ENCODE measurements around the gene REEP6. TPM values are rescaled to one million over a fixed set of nuclear protein-coding genes. Genes with fewer than 3 reads are reported as not detected.

Gene REEP6
- total RNA-seq, 3 donors from 2014 or later (not counting 1 experiment from before 2014, with no cell fraction given) = 3.9 to 5.0 (median 4.3) TPM

DNA sequence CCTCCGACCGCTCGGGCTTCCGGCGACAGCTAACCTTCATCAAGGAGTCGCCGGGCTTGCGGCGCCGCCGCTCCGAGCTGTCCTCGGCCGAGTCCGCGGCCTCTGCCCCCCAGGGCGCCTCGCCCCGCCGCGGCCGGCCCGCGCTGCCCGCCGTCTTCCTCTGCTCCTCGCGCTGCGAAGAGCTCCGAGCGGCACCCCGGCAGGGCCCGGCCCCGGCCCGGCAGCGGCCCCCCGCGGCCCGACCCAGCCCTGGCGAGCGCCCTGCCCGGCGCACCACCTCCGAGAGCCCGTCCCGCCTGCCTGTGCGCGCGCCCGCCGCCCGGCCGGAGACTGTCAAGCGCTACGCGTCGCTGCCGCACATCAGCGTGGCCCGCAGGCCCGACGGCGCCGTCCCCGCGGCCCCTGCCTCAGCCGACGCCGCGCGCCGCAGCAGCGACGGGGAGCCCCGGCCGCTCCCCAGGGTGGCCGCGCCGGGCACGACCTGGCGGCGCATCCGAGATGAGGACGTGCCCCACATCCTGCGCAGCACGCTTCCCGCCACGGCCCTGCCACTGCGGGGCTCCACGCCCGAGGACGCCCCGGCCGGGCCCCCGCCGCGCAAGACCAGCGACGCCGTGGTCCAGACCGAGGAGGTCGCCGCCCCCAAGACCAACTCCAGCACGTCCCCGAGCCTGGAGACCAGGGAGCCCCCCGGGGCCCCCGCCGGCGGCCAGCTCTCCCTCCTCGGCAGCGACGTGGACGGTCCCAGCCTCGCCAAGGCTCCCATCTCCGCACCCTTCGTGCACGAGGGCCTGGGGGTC lies 21.5 kb upstream of the REEP6 start:
- H3K27ac Mint-ChIP-seq = peak overlapping the region in 1 of 2 donors; percentile 63
- WGBS (ENCODE audit: insufficient coverage) = 1% methylated on average over 117 of the region's 117 CpGs
- Histone ChIP-seq H3K4me1 (ENCODE audit: control insufficient read depth, insufficient read depth, low read length) (peaks cover 64% of the 10 kb centered on the region), H3K27ac (ENCODE audit: low read length) (no peak overlapping the region), H3K4me3 (ENCODE audit: low read length) (peak overlapping the region; percentile 16), H3K27me3 (ENCODE audit: control insufficient read depth, insufficient read depth, low read length) (peaks cover 27% of the 10 kb centered on the region), H3K36me3 (ENCODE audit: control insufficient read depth, insufficient read depth, low read length) (no peaks in the 10 kb centered on the region), H3K9me3 (ENCODE audit: control insufficient read depth, insufficient read depth, low read length) (no peaks in the 10 kb centered on the region)
- peaks cover 0 to 18% of the 10 kb centered on the region in 2 donors for H3K4me1 Mint-ChIP-seq
- H3K9me3 Mint-ChIP-seq = no peaks in the 10 kb centered on the region
- TF ChIP-seq, protein P1, sequence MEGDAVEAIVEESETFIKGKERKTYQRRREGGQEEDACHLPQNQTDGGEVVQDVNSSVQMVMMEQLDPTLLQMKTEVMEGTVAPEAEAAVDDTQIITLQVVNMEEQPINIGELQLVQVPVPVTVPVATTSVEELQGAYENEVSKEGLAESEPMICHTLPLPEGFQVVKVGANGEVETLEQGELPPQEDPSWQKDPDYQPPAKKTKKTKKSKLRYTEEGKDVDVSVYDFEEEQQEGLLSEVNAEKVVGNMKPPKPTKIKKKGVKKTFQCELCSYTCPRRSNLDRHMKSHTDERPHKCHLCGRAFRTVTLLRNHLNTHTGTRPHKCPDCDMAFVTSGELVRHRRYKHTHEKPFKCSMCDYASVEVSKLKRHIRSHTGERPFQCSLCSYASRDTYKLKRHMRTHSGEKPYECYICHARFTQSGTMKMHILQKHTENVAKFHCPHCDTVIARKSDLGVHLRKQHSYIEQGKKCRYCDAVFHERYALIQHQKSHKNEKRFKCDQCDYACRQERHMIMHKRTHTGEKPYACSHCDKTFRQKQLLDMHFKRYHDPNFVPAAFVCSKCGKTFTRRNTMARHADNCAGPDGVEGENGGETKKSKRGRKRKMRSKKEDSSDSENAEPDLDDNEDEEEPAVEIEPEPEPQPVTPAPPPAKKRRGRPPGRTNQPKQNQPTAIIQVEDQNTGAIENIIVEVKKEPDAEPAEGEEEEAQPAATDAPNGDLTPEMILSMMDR (IDR thresholded peaks at IDR 0.05) = no peak
- intact Hi-C loops (cut with micrococcal nuclease) = no loop called here
- ATAC-seq (peak; percentile 38 to 57 (median 40)), DNase-seq (peak in 1 of 2 donors; percentile 63)
- no peaks in the 10 kb centered on the region for H3K36me3 Mint-ChIP-seq
- no peak overlapping the region for H3K4me3 Mint-ChIP-seq
- H3K27me3 Mint-ChIP-seq (ENCODE audit: low read depth in 2 of 2) = peaks cover 0 to 5% of the 10 kb centered on the region in 2 donors

DNA sequence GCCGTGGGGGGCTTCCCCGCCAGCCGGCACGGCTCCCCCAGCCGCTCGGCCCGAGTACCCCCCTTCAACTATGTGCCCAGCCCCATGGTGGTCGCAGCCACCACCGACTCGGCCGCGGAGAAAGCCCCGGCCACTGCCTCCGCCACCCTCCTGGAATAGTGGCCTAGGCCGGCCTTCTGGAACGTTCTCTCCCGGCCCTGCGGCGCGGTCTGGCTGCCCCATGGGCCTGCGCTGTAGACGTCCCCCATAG lies 21.0 kb upstream of the REEP6 start:
- Mint-ChIP-seq H3K4me3 (peak overlapping the region; percentile 87), H3K36me3 (no peaks in the 10 kb centered on the region), H3K4me1 (peaks cover 0 to 18% of the 10 kb centered on the region in 2 donors), H3K27ac (peak overlapping the region in 1 of 2 donors; percentile 63), H3K9me3 (no peaks in the 10 kb centered on the region), H3K27me3 (ENCODE audit: low read depth in 2 of 2) (peaks cover 0 to 5% of the 10 kb centered on the region in 2 donors)
- peaks cover 26% of the 10 kb centered on the region for H3K27me3 ChIP-seq (ENCODE audit: control insufficient read depth, insufficient read depth, low read length)
- no peak overlapping the region for H3K27ac ChIP-seq (ENCODE audit: low read length)
- no peaks in the 10 kb centered on the region for H3K36me3 ChIP-seq (ENCODE audit: control insufficient read depth, insufficient read depth, low read length)
- no peaks in the 10 kb centered on the region for H3K9me3 ChIP-seq (ENCODE audit: control insufficient read depth, insufficient read depth, low read length)
- peaks cover 63% of the 10 kb centered on the region for H3K4me1 ChIP-seq (ENCODE audit: control insufficient read depth, insufficient read depth, low read length)
- ATAC-seq = no peak
- H3K4me3 ChIP-seq (ENCODE audit: low read length) = peak overlapping the region; percentile 16
- no peak for DNase-seq
- 9% methylated on average over 22 of the region's 22 CpGs for WGBS (ENCODE audit: insufficient coverage)
- TF ChIP-seq, protein P1 (IDR thresholded peaks at IDR 0.05) = no peak
- intact Hi-C loops (cut with micrococcal nuclease) = no loop called here

DNA sequence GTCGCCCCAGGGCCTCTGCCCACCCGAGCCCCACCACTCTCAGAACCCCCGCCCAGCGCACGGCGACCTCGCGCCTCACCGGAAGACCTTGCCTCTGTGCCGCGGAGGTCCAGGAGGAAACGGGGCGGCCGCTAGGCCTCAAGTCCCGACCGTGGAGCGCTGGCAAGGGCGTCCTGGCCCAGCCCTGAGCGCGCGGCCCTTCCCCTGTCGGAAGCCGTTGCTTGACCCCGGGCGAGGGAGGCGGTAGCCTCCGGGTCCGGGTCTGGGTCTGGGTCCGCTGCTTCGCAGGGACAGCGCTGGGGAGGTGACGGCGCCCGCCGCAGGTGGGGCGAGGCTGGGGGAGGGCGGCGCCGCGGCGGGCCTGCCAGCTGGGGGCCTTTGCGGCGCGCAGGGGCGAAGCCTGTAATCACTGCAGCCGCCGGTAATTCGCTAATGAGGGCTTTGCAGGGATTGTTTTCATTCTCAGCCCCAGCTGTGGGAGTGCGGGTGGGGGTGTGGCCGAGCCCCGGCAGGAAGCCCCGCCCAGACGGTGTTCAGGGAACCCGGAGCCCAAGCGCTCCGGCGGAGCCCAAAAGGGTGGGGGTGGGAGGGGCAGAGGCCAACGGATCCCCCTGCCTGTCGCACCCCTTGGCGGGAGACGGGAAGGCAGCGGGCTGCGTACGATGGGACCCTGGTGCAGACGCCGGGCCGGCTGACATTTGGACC lies 20.5 kb upstream of the REEP6 start:
- WGBS (ENCODE audit: insufficient coverage) = under 1% methylated on average over 67 of the region's 67 CpGs
- Histone ChIP-seq H3K4me1 (ENCODE audit: control insufficient read depth, insufficient read depth, low read length) (peaks cover 61% of the 10 kb centered on the region), H3K9me3 (ENCODE audit: control insufficient read depth, insufficient read depth, low read length) (no peaks in the 10 kb centered on the region), H3K36me3 (ENCODE audit: control insufficient read depth, insufficient read depth, low read length) (no peaks in the 10 kb centered on the region), H3K27me3 (ENCODE audit: control insufficient read depth, insufficient read depth, low read length) (peaks cover 25% of the 10 kb centered on the region), H3K4me3 (ENCODE audit: low read length) (peak overlapping the region; percentile 16), H3K27ac (ENCODE audit: low read length) (no peak overlapping the region)
- ATAC-seq (peak; percentile 41 to 65 (median 45)), DNase-seq (peak in 1 of 2 donors; percentile 79)
- TF ChIP-seq, protein P1 (IDR thresholded peaks at IDR 0.05) = no peak
- H3K36me3 Mint-ChIP-seq = no peaks in the 10 kb centered on the region
- H3K4me3 Mint-ChIP-seq = peak overlapping the region; percentile 87
- intact Hi-C loops (cut with micrococcal nuclease) = no loop called here
- peak overlapping the region in 1 of 2 donors; percentile 63 for H3K27ac Mint-ChIP-seq
- H3K4me1 Mint-ChIP-seq = peaks cover 0 to 18% of the 10 kb centered on the region in 2 donors
- no peaks in the 10 kb centered on the region for H3K9me3 Mint-ChIP-seq
- peaks cover 0 to 5% of the 10 kb centered on the region in 2 donors for H3K27me3 Mint-ChIP-seq (ENCODE audit: low read depth in 2 of 2)

Measured in natural killer cell (primary cell).